Hepatocyte (in vitro differentiated cells): ENCODE data around the gene RSPRY1. TPM values are rescaled to one million over a fixed set of nuclear protein-coding genes. Genes with fewer than 3 reads are reported as not detected.

ENCODE experiments used
- DNase-seq: peaks from one replicate; pipeline ENCODE4 v3.0.0-alpha.2; 2016; ENCODE audit warnings: low spot score
- H2AFZ ChIP-seq: fragments of 200-600 bp; sonication (generic); 2 replicates; pipeline ENCODE4 v1.6.0; 2016; ENCODE audit warnings: antibody characterized with exemption, mild to moderate bottlenecking
- H3K27ac ChIP-seq: fragments of 200-600 bp; sonication (generic); 2 replicates; pipeline ENCODE4 v1.5.1; 2016; ENCODE audit warnings: mild to moderate bottlenecking
- H3K27me3 ChIP-seq: fragments of 200-600 bp; sonication (generic); 2 replicates; pipeline ENCODE4 v1.6.1; 2016
- H3K36me3 ChIP-seq: fragments of 200-600 bp; sonication (generic); replicated peaks from 2 replicates; pipeline ENCODE4 v1.5.1; 2016; ENCODE audit warnings: low read depth; ENCODE audit not compliant: insufficient read depth
- H3K4me1 ChIP-seq: fragments of 200-600 bp; sonication (generic); 2 replicates; pipeline ENCODE4 v1.5.1; 2016; ENCODE audit warnings: mild to moderate bottlenecking, moderate library complexity; ENCODE audit not compliant: insufficient read depth
- H3K4me2 ChIP-seq: fragments of 200-600 bp; sonication (generic); 2 replicates; pipeline ENCODE4 v1.6.0; 2016
- H3K4me3 ChIP-seq: fragments of 200-600 bp; sonication (generic); 2 replicates; pipeline ENCODE4 v1.5.1; 2016; ENCODE audit warnings: mild to moderate bottlenecking
- H3K79me2 ChIP-seq: fragments of 200-600 bp; sonication (generic); 2 replicates; pipeline ENCODE4 v1.6.0; 2017; ENCODE audit warnings: mild to moderate bottlenecking
- H3K9me2 ChIP-seq: fragments of 200-600 bp; sonication (generic); replicated peaks from 2 replicates; pipeline ENCODE4 v1.6.0; 2017; ENCODE audit warnings: mild to moderate bottlenecking; ENCODE audit not compliant: insufficient read depth
- H3K9me3 ChIP-seq: fragments of 200-600 bp; sonication (generic); 2 replicates; pipeline ENCODE4 v1.5.1; 2016; ENCODE audit warnings: low read depth, mild to moderate bottlenecking
- H4K20me1 ChIP-seq: fragments of 200-600 bp; sonication (generic); 2 replicates; pipeline ENCODE4 v1.6.0; 2016; ENCODE audit warnings: mild to moderate bottlenecking; ENCODE audit not compliant: insufficient read depth, poor library complexity, severe bottlenecking
- EZH2 ChIP-seq: fragments of 200-600 bp; sonication (generic); IDR thresholded peaks from 2 replicates; pipeline ENCODE4 v1.6.1; 2016; ENCODE audit warnings: antibody characterized with exemption, mild to moderate bottlenecking, borderline replicate concordance
- EZH2phosphoT487 ChIP-seq: fragments of 200-600 bp; sonication (generic); IDR thresholded peaks from one replicate; pipeline ENCODE4 v1.6.1; 2018; ENCODE audit warnings: antibody characterized with exemption, mild to moderate bottlenecking, low read depth, moderate library complexity; ENCODE audit not compliant: unreplicated experiment, severe bottlenecking
- WGBS: methylation state at CpG from one replicate; pipeline ENCODE4 v1.1.6; 2016; ENCODE audit warnings: low lambda C conversion rate; ENCODE audit errors: missing lambda C conversion rate; 5-methylcytosine and 5-hydroxymethylcytosine counted together
- polyA plus RNA-seq: library from polyadenylated mRNA; unstranded; fragments of >200 nt; fragmentation: Nextera tagmentation; extraction: Ambion mirVana; gene quantifications from 2 replicates; pipeline ENCODE4 v1.2.1, GENCODE V29; 2016
- total RNA-seq: library from RNA; depleted of rRNA; stranded (reverse); fragments of >200 nt; gene quantifications from 2 replicates; pipeline ENCODE4 v1.2.3, GENCODE V29; 2014
- TF ChIP-seq, protein P1 (sequence below): fragments of 200-600 bp; sonication (generic); IDR thresholded peaks from 2 replicates; pipeline ENCODE4 v1.5.1; 2016; ENCODE audit warnings: antibody characterized with exemption, mild to moderate bottlenecking; ENCODE audit not compliant: poor library complexity

Gene RSPRY1
- total and polyA plus RNA-seq, 2 experiments from 2014 or later = 42.3 to 57.5 TPM

DNA sequence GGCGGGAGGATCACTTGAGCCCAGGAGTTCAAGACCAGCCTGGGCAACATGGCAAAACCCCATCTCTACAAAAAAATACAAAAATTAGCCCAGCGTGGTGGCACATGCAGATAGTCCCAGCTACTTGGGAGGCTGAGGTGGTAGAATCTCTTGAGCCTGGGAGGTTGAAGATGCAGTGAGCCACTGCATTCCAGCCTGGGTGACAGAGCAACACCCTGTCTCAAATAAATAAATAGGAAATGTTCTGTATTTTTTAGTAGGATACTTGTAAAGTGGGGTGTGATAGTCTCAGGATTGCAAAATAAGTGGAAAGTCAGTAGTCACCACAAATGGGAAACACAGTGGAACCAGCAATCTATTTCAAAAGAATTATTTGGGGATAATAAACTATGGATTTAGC lies 4.0 kb downstream of the RSPRY1 start:
- no peak for DNase-seq
- Histone ChIP-seq H3K4me3 (no peak overlapping the region), H3K79me2 (peaks cover 84% of the 10 kb centered on the region), H4K20me1 (peaks cover 67% of the 10 kb centered on the region), H3K4me1 (peaks cover 32% of the 10 kb centered on the region), H3K9me3 (no peaks in the 10 kb centered on the region), H3K9me2 (no peaks in the 10 kb centered on the region), H3K27ac (no peak overlapping the region), H2AFZ (no peak overlapping the region), H3K4me2 (peak overlapping the region; percentile 18), H3K36me3 (no peaks in the 10 kb centered on the region), H3K27me3 (no peaks in the 10 kb centered on the region)
- 94% methylated on average over 2 of the region's 2 CpGs for WGBS
- TF ChIP-seq EZH2 (no peak), EZH2phosphoT487 (no peak)
- TF ChIP-seq, protein P1, sequence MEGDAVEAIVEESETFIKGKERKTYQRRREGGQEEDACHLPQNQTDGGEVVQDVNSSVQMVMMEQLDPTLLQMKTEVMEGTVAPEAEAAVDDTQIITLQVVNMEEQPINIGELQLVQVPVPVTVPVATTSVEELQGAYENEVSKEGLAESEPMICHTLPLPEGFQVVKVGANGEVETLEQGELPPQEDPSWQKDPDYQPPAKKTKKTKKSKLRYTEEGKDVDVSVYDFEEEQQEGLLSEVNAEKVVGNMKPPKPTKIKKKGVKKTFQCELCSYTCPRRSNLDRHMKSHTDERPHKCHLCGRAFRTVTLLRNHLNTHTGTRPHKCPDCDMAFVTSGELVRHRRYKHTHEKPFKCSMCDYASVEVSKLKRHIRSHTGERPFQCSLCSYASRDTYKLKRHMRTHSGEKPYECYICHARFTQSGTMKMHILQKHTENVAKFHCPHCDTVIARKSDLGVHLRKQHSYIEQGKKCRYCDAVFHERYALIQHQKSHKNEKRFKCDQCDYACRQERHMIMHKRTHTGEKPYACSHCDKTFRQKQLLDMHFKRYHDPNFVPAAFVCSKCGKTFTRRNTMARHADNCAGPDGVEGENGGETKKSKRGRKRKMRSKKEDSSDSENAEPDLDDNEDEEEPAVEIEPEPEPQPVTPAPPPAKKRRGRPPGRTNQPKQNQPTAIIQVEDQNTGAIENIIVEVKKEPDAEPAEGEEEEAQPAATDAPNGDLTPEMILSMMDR = no peak

DNA sequence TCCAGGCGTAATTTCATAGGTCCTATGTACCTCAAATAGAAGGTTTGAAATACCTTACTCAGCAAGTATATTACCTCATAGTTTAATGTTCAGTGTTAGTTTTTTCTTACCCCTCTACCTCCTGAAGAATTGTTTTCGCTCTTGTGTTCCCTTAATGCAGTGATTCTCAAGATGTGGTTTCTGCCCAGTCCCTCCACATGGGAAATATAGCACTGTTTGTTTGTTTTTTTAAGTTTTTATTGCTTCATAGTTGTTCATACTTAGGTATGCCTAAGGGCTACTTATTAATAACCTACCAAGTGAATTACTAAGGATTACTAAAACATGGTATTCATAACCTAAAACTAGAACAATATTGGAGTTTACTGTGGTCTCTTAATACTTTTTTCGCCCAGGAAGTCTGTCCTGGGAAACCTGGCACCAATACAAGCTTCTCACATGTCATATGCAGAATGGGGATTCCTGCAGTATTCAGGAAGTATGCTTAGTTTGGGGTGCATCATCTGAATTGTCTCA lies 5.0 kb downstream of the RSPRY1 start:
- DNase-seq = no peak
- H3K4me1 ChIP-seq = peaks cover 32% of the 10 kb centered on the region
- no peak overlapping the region for H3K4me3 ChIP-seq
- no peaks in the 10 kb centered on the region for H3K9me2 ChIP-seq
- peak overlapping the region; percentile 18 for H3K4me2 ChIP-seq
- H3K27ac ChIP-seq = no peak overlapping the region
- no peaks in the 10 kb centered on the region for H3K36me3 ChIP-seq
- no peak overlapping the region for H2AFZ ChIP-seq
- 90% methylated on average over 3 of the region's 3 CpGs for WGBS
- no peak for TF ChIP-seq EZH2phosphoT487
- no peaks in the 10 kb centered on the region for H3K27me3 ChIP-seq
- peaks cover 92% of the 10 kb centered on the region for H3K79me2 ChIP-seq
- H3K9me3 ChIP-seq = no peaks in the 10 kb centered on the region
- peaks cover 74% of the 10 kb centered on the region for H4K20me1 ChIP-seq

DNA sequence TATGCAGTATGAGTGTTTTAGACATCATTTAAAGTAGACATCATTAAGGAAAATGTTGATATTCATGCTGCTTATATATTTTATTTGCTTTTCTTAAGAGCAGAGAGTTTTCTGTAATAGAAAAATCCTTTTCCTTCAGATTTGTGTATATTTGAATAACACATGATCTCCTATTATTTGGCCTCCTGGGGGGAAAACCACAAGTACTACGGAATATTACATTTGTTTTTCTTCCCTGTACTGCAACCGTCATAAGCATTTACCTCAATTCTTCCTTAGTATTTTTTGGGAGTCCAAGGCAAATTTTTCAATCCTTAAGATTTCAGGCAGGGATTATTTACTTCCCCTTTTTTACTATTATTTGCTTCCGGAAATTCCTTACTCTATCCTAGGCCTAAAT lies 6.0 kb downstream of the RSPRY1 start:
- no peak for DNase-seq
- TF ChIP-seq EZH2phosphoT487 = no peak
- TF ChIP-seq, protein P1 = no peak
- TF ChIP-seq EZH2 = no peak
- Histone ChIP-seq H4K20me1 (peaks cover 83% of the 10 kb centered on the region), H2AFZ (no peak overlapping the region), H3K4me2 (no peak overlapping the region), H3K36me3 (no peaks in the 10 kb centered on the region), H3K27me3 (no peaks in the 10 kb centered on the region), H3K9me3 (no peaks in the 10 kb centered on the region), H3K9me2 (no peaks in the 10 kb centered on the region), H3K27ac (no peak overlapping the region), H3K4me1 (peaks cover 37% of the 10 kb centered on the region), H3K79me2 (peaks cover 95% of the 10 kb centered on the region), H3K4me3 (no peak overlapping the region)
- WGBS = 90% methylated on average over 3 of the region's 3 CpGs

DNA sequence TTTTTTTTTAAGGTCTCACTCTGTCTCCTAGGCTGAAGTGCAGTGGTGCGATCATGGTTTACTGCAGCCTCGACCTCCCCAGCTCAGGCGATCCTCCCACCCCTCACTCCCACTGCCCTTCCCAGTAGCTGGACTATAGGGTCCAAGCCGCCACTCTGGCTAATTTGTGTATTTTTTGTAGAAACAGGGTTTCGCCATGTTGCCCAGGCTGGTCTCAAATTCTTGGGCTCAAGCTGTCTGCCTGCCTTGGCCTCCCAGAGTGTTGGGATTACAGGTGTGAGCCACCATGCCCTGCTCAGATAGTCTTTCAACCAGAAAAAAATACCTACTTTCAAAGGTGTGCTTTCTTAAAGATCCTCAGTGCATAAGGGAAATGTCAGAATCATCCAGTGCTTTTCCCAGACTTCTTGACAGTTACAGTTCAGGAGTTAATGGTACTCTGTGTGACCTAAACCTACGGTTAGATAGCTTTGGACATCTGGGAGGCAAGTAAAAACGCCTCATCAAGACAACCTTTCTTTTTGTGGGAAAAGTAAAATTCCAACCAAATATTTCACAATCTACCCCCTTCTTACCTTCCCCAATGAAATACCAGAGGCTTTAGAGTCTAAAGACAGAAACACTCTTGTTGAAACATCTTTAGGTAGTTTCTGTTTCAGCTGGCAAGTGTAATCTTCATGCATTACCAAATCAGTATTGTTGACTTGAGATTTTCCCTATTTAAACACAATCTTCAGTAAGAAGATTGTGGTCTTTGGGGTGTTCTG lies 6.8 kb downstream of the RSPRY1 start:
- Histone ChIP-seq H2AFZ (no peak overlapping the region), H3K4me3 (no peak overlapping the region), H3K9me3 (no peaks in the 10 kb centered on the region), H3K79me2 (peaks cover 95% of the 10 kb centered on the region), H3K9me2 (no peaks in the 10 kb centered on the region), H3K27ac (peak overlapping the region; percentile 11), H3K4me1 (peaks cover 38% of the 10 kb centered on the region), H3K4me2 (peak overlapping the region; percentile 30), H4K20me1 (peaks cover 84% of the 10 kb centered on the region), H3K27me3 (no peaks in the 10 kb centered on the region), H3K36me3 (no peaks in the 10 kb centered on the region)
- no peak for DNase-seq
- WGBS = 71% methylated on average over 7 of the region's 7 CpGs
- TF ChIP-seq EZH2 (no peak), EZH2phosphoT487 (no peak)
- TF ChIP-seq, protein P1 = no peak
